Dendritic cell treated with granulocyte-macrophage colony-stimulating factor and Interleukin-4, amounts not matched to agents 40 ng/mL and 50 ng/mL, for 4 days (primary cell): ENCODE results near the gene AMACR.

ENCODE experiments used
- H3K27ac Mint-ChIP-seq: one replicate; pipeline ENCODE4 v1.8.0; 2022; ENCODE audit warnings: mild to moderate bottlenecking, mixed read lengths
- H3K27me3 Mint-ChIP-seq: one replicate; pipeline ENCODE4 v1.8.0; 2022; ENCODE audit warnings: mild to moderate bottlenecking, mixed read lengths
- H3K36me3 Mint-ChIP-seq: one replicate; pipeline ENCODE4 v1.8.0; 2022; ENCODE audit warnings: low read depth, mixed read lengths
- H3K4me1 Mint-ChIP-seq: one replicate; pipeline ENCODE4 v1.8.0; 2022; ENCODE audit warnings: low read depth, mixed read lengths
- H3K4me3 Mint-ChIP-seq: one replicate; pipeline ENCODE4 v1.8.0; 2022; ENCODE audit warnings: mild to moderate bottlenecking, moderate library complexity, mixed read lengths
- H3K9me3 Mint-ChIP-seq: one replicate; pipeline ENCODE4 v1.8.0; 2022; ENCODE audit warnings: mixed read lengths
- intact Hi-C: fragments of 100-400 bp; cut with micrococcal nuclease; formaldehyde crosslinking; loops from one replicate; pipeline ENCODE4 v1.15.0; 2022

AMACR gene

GRCh38 chr5:34008802-34009201 is 952 bp upstream of the AMACR start:
- intact Hi-C loops, result loop anchor here (2.0 to 5.0 kb wide), 2 partner anchors 568 to 923 kb away; partner anchors contain the start of gene TARS1
- Mint-ChIP-seq H3K27me3 (no peaks in the 10 kb centered on the region), H3K4me1 (peaks cover 17% of the 10 kb centered on the region), H3K9me3 (no peaks in the 10 kb centered on the region), H3K36me3 (peaks cover 9% of the 10 kb centered on the region), H3K27ac (peak overlapping the region; percentile 82), H3K4me3 (peak overlapping the region; percentile 80)

GRCh38 chr5:34007201-34007620 is 639 bp downstream of the AMACR start:
- intact Hi-C loops, result loop anchor here (5.0 kb wide), 1 partner anchor 925 kb away; no protein-coding TSS in a partner anchor
- Mint-ChIP-seq H3K4me3 (peak overlapping the region; percentile 80), H3K9me3 (no peaks in the 10 kb centered on the region), H3K4me1 (peaks cover 17% of the 10 kb centered on the region), H3K27ac (peak overlapping the region; percentile 82), H3K36me3 (peaks cover 24% of the 10 kb centered on the region), H3K27me3 (no peaks in the 10 kb centered on the region)

- peaks cover 24% of the 10 kb centered on the region for H3K36me3 Mint-ChIP-seq
- intact Hi-C loops, result loop anchor here (5.0 kb wide), 1 partner anchor 927 kb away; no protein-coding TSS in a partner anchor
- H3K9me3 Mint-ChIP-seq, result no peaks in the 10 kb centered on the region
- H3K4me3 Mint-ChIP-seq, result no peak overlapping the region
- H3K27ac Mint-ChIP-seq, result no peak overlapping the region
- H3K27me3 Mint-ChIP-seq, result no peaks in the 10 kb centered on the region
- H3K4me1 Mint-ChIP-seq, result peaks cover 17% of the 10 kb centered on the region
These were observed 2.2 kb downstream of the AMACR start for GRCh38 chr5:34005681-34006080.

GRCh38 chr5:34005211-34005610 is 2.6 kb downstream of the AMACR start:
- Mint-ChIP-seq H3K4me1 (peaks cover 17% of the 10 kb centered on the region), H3K27me3 (no peaks in the 10 kb centered on the region), H3K27ac (no peak overlapping the region), H3K4me3 (no peak overlapping the region), H3K36me3 (peaks cover 24% of the 10 kb centered on the region), H3K9me3 (no peaks in the 10 kb centered on the region)
- intact Hi-C loops, result loop anchor here (5.0 kb wide), 1 partner anchor 927 kb away; no protein-coding TSS in a partner anchor

GRCh38 chr5:34003941-34004340 is 3.9 kb downstream of the AMACR start:
- peaks cover 12% of the 10 kb centered on the region for H3K4me1 Mint-ChIP-seq
- no peaks in the 10 kb centered on the region for H3K9me3 Mint-ChIP-seq
- no peak overlapping the region for H3K4me3 Mint-ChIP-seq
- peaks cover 24% of the 10 kb centered on the region for H3K36me3 Mint-ChIP-seq
- intact Hi-C loops, result no loop called here
- H3K27ac Mint-ChIP-seq, result no peak overlapping the region
- no peaks in the 10 kb centered on the region for H3K27me3 Mint-ChIP-seq

GRCh38 chr5:34002629-34003328 is 5.1 kb downstream of the AMACR start:
- H3K36me3 Mint-ChIP-seq, result peaks cover 24% of the 10 kb centered on the region
- peaks cover 12% of the 10 kb centered on the region for H3K4me1 Mint-ChIP-seq
- H3K27me3 Mint-ChIP-seq, result no peaks in the 10 kb centered on the region
- no peaks in the 10 kb centered on the region for H3K9me3 Mint-ChIP-seq
- intact Hi-C loops, result no loop called here
- no peak overlapping the region for H3K4me3 Mint-ChIP-seq
- no peak overlapping the region for H3K27ac Mint-ChIP-seq

GRCh38 chr5:34001241-34001841 is 6.5 kb downstream of the AMACR start:
- Mint-ChIP-seq H3K36me3 (peaks cover 18% of the 10 kb centered on the region), H3K27me3 (no peaks in the 10 kb centered on the region), H3K9me3 (no peaks in the 10 kb centered on the region), H3K27ac (no peak overlapping the region), H3K4me1 (peaks cover 2% of the 10 kb centered on the region), H3K4me3 (no peak overlapping the region)
- intact Hi-C loops, result no loop called here

GRCh38 chr5:33999978-34000377 is 7.9 kb downstream of the AMACR start:
- Mint-ChIP-seq H3K4me1 (no peaks in the 10 kb centered on the region), H3K27ac (no peak overlapping the region), H3K36me3 (peaks cover 18% of the 10 kb centered on the region), H3K27me3 (no peaks in the 10 kb centered on the region), H3K4me3 (no peak overlapping the region), H3K9me3 (no peaks in the 10 kb centered on the region)
- intact Hi-C loops, result no loop called here

GRCh38 chr5:33997331-33997983 is 10.4 kb downstream of the AMACR start:
- no peaks in the 10 kb centered on the region for H3K4me1 Mint-ChIP-seq
- intact Hi-C loops, result loop anchor here (2.0 kb wide), 1 partner anchor 467 kb away; no protein-coding TSS in a partner anchor
- no peaks in the 10 kb centered on the region for H3K9me3 Mint-ChIP-seq
- H3K27ac Mint-ChIP-seq, result no peak overlapping the region
- no peaks in the 10 kb centered on the region for H3K27me3 Mint-ChIP-seq
- H3K4me3 Mint-ChIP-seq, result no peak overlapping the region
- peaks cover 15% of the 10 kb centered on the region for H3K36me3 Mint-ChIP-seq

GRCh38 chr5:33995865-33996264 is 12.0 kb downstream of the AMACR start:
- intact Hi-C loops, result loop anchor here (2.0 kb wide), 1 partner anchor 469 kb away; no protein-coding TSS in a partner anchor
- Mint-ChIP-seq H3K27me3 (no peaks in the 10 kb centered on the region), H3K36me3 (peaks cover 14% of the 10 kb centered on the region), H3K4me1 (no peaks in the 10 kb centered on the region), H3K27ac (no peak overlapping the region), H3K9me3 (no peaks in the 10 kb centered on the region), H3K4me3 (no peak overlapping the region)

GRCh38 chr5:33994845-33995244 is 13.0 kb downstream of the AMACR start:
- H3K9me3 Mint-ChIP-seq, result no peaks in the 10 kb centered on the region
- no peaks in the 10 kb centered on the region for H3K4me1 Mint-ChIP-seq
- no peak overlapping the region for H3K4me3 Mint-ChIP-seq
- H3K36me3 Mint-ChIP-seq, result peaks cover 14% of the 10 kb centered on the region
- intact Hi-C loops, result no loop called here
- H3K27me3 Mint-ChIP-seq, result no peaks in the 10 kb centered on the region
- no peak overlapping the region for H3K27ac Mint-ChIP-seq

GRCh38 chr5:33992864-33993263 is 15.0 kb downstream of the AMACR start:
- Mint-ChIP-seq H3K27me3 (no peaks in the 10 kb centered on the region), H3K36me3 (peaks cover 29% of the 10 kb centered on the region), H3K27ac (no peak overlapping the region), H3K4me1 (no peaks in the 10 kb centered on the region), H3K9me3 (no peaks in the 10 kb centered on the region), H3K4me3 (no peak overlapping the region)
- intact Hi-C loops, result no loop called here

- intact Hi-C loops, result no loop called here
- no peaks in the 10 kb centered on the region for H3K9me3 Mint-ChIP-seq
- H3K27ac Mint-ChIP-seq, result no peak overlapping the region
- peaks cover 16% of the 10 kb centered on the region for H3K36me3 Mint-ChIP-seq
- H3K4me1 Mint-ChIP-seq, result no peaks in the 10 kb centered on the region
- H3K27me3 Mint-ChIP-seq, result no peaks in the 10 kb centered on the region
- no peak overlapping the region for H3K4me3 Mint-ChIP-seq
These were observed 22.4 kb downstream of the AMACR start for GRCh38 chr5:33985447-33985846.

- Mint-ChIP-seq H3K27me3 (no peaks in the 10 kb centered on the region), H3K27ac (no peak within 1 kb of the TSS), H3K9me3 (no peaks in the 10 kb centered on the region), H3K4me3 (no peak within 1 kb of the TSS), H3K4me1 (no peaks in the 10 kb centered on the region), H3K36me3 (peaks cover 16% of the 10 kb centered on the region)
- intact Hi-C loops, result no loop called here
These were observed 23.2 kb downstream of the AMACR start, which contains the start of gene SLC45A2 for GRCh38 chr5:33984671-33985124. Gene SLC45A2 (minus strand): TSS chr5:33984693. CDS start chr5:33984583, 110 bp downstream.
